GM18870 (cell line): ENCODE results near the gene WDR33.

ENCODE experiments used
- ATAC-seq: cut with Tn5 transposase; IDR thresholded peaks from one replicate; pipeline ENCODE4 v1.9.1; 2021; ENCODE audit warnings: moderate library complexity; ENCODE audit not compliant: unreplicated experiment

WDR33 gene

GRCh38 chr2:127674241-127675209 lies 136.4 kb downstream of the WDR33 start:
- no peak for ATAC-seq

GRCh38 chr2:127673291-127674069 lies 137.5 kb downstream of the WDR33 start:
- ATAC-seq: no peak

DNA sequence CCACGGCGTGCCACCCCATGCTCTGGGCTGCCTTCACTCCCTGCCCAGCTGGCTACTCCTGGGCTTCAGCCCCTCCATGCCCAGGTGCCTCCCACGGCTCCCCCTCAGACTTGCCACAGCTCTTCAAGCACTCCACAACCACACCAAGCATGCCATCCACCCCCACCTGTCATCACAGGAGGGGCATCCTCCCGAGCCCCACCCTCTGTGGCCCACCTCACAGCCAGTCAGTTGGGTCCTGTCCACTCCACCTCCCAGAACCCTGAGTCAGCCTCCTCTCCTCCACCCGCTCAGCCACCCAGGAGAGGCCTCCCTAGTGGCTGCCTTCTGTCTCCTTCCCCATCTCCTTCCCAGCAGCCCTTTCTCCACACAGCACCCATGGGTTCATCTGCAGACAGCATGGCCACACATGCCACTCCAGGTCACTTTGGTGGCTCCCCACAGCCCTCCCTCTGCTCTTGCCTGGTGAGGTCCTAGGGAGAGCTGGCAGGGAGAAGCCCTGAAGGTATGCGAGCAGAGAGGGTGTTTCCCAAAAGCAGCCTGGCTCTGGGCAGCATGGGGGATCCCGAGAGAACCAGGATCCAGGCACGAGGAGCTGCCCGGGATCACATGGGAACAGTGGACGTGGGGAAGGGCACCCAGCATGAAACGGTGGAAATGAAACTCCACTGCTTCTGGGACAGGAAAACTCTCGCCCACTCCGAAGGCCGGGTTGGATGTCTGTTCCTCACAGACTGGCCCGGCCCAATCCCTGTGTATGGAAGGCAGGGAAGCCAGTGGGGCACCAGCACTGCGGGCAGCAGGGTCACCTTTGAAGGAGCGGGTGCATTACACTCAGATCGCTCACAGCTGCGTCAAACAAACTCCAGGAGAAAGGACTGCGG lies 138.4 kb downstream of the WDR33 start:
- ATAC-seq: no peak

- ATAC-seq: no peak
These were observed 139.2 kb downstream of the WDR33 start for GRCh38 chr2:127671557-127672302.

DNA sequence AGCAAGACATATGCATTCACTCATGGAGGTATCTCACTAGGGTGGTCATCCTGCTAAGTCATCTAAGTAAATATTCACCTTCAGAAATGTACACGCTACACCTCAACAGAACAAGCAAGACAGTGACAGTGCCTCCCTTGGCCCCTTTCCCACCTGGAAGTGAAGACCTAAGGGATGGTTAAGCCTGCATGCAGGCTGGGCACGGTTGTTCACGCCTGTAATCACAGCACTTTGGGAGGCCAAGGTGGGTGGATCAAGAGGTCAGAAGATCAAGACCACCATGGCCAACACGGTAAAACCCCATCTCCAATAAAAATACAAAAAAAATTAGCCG lies 140.0 kb downstream of the WDR33 start:
- ATAC-seq: no peak

GRCh38 chr2:127670055-127670956 lies 140.7 kb downstream of the WDR33 start:
- ATAC-seq: no peak

GRCh38 chr2:127669056-127669455 lies 141.9 kb downstream of the WDR33 start:
- ATAC-seq: no peak

DNA sequence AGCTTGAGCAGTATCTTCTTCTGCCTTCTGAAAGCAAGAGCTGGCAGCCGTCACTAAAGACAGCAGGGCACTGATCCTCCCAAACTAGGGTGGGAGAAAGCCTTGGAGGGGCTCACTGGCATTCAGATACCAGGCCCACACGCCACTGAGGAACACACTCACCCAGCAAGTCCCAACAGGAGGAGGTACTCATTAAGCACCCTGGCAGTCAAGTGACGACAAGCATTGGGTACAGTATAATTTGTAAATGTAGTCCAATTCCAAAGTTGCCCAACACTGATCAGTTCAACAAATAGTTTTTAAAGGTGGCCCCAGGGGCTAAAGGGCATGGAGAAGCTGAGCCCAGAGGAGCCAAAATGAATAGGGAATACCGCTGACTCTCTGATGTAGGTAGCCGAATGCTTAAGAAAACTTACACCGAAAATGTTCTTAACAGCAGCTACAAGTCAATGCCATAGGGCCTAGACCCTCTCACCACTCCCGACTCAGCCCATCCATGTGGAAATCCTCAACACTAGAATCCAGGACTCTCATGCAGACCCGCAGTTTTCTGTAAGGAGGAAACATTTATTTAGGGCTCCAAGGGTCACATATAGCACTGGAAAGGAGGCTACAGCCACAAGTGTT lies 145.6 kb downstream of the WDR33 start:
- no peak for ATAC-seq

- no peak for ATAC-seq
These were observed 146.1 kb downstream of the WDR33 start for GRCh38 chr2:127664895-127665225.

DNA sequence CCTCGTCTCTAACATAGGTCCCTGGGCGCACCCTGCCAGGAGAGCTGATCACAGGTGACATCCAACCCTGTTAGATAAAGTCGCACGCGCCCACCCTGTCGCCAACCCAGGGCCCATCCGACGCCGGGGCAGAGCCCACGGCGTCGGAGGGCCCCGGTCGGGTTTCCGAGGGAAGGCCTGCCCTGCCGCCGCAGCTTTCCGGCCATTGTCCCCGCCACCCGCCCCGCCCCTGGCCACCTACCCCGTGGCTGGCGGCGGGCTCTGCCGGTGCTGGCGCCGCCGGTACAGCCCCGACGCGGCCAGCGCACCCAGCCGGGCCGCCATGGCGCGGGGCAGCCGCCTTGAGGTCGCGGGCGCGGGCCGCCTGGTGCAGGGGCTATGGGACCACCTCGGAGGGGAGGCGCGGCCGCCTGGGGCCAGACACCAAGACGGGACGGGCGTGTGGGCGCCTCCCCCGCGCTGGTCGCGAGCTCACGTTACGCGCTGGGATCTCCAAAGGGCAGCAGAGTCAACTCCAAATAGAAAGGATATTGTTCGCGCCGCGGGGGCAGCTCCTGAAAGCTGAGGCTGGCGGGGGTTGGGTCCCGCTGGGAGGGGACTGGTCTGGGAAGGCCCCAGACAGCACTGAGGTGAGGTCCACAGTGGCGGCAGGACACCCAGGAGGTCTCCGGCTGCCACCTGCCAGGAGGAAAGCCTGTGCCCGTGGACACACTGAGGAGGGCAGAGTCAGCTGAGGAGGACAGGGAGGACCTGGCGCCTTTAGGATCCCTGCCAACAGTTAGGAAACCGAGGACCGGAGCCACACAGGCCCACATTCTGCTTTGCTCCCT lies 146.7 kb downstream of the WDR33 start:
- ATAC-seq: no peak

GRCh38 chr2:127663566-127664064 lies 147.4 kb downstream of the WDR33 start:
- ATAC-seq: no peak

- no peak for ATAC-seq
These were observed 147.9 kb downstream of the WDR33 start for GRCh38 chr2:127662937-127663565.

- ATAC-seq: no peak
These were observed 148.9 kb downstream of the WDR33 start for GRCh38 chr2:127661949-127662510.

GRCh38 chr2:127661072-127661649 lies 149.8 kb downstream of the WDR33 start:
- no peak for ATAC-seq

DNA sequence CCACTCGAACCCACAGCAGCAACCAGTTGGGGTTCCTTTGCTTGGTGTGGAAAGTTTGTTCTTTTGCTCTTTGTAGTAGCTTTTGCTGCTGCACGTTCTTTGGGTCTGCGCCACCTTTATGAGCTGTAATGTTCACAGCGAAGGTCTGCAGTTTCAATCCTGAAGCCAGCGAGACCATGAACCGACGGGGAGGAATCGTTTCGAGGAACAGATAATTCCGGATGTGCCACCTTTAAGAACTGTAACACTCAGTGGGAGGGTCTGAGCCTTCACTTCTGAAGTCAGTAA lies 150.7 kb downstream of the WDR33 start:
- no peak for ATAC-seq

- ATAC-seq: no peak
These were observed 151.3 kb downstream of the WDR33 start for GRCh38 chr2:127659408-127660290.
